ENCODE measurements around the gene OR6B1.

OR6B1 gene

GRCh38 chr7:144000020-144000419 is at the start of gene OR6B1:
Gene OR6B1 (plus strand): TSS chr7:144000320. CDS start chr7:144003997, 3,677 bp downstream.
- no peak for DNase-seq (ENCODE audit: low read depth)

- DNase-seq (ENCODE audit: low read depth) = no peak
Observed at GRCh38 chr7:143953421-143953820, 46.7 kb upstream of the OR6B1 start.

- no peak for DNase-seq (ENCODE audit: low read depth)
Observed at GRCh38 chr7:143954135-143954534, 46.0 kb upstream of the OR6B1 start.

GRCh38 chr7:143954544-143954943 is 45.6 kb upstream of the OR6B1 start, which contains the start of gene OR2F1:
Gene OR2F1 (plus strand): TSS chr7:143954844. CDS start chr7:143959971, 5,127 bp downstream.
- DNase-seq (ENCODE audit: low read depth) = no peak

GRCh38 chr7:143958781-143959180 is 41.3 kb upstream of the OR6B1 start:
- DNase-seq (ENCODE audit: low read depth) = no peak

- no peak for DNase-seq (ENCODE audit: low read depth)
Observed at GRCh38 chr7:143960813-143961610, 39.1 kb upstream of the OR6B1 start.

- no peak for DNase-seq (ENCODE audit: low read depth)
Observed at GRCh38 chr7:143965280-143965679, 34.8 kb upstream of the OR6B1 start.

GRCh38 chr7:143967398-143967797 is 32.7 kb upstream of the OR6B1 start:
- no peak for DNase-seq (ENCODE audit: low read depth)

- DNase-seq (ENCODE audit: low read depth) = no peak
Observed at GRCh38 chr7:143973870-143974416, 26.2 kb upstream of the OR6B1 start.

GRCh38 chr7:143974459-143974858 is 25.7 kb upstream of the OR6B1 start:
- DNase-seq (ENCODE audit: low read depth) = no peak

GRCh38 chr7:143975617-143976016 is 24.5 kb upstream of the OR6B1 start:
- DNase-seq (ENCODE audit: low read depth) = no peak

GRCh38 chr7:143978585-143978984 is 21.5 kb upstream of the OR6B1 start:
- no peak for DNase-seq (ENCODE audit: low read depth)

GRCh38 chr7:143979359-143979758 is 20.8 kb upstream of the OR6B1 start:
- DNase-seq (ENCODE audit: low read depth) = no peak

- no peak for DNase-seq (ENCODE audit: low read depth)
Observed at GRCh38 chr7:143979998-143980397, 20.1 kb upstream of the OR6B1 start.

GRCh38 chr7:143980746-143981510 is 19.2 kb upstream of the OR6B1 start:
- no peak for DNase-seq (ENCODE audit: low read depth)

GRCh38 chr7:143983960-143984359 is 16.2 kb upstream of the OR6B1 start:
- no peak for DNase-seq (ENCODE audit: low read depth)

- DNase-seq (ENCODE audit: low read depth) = no peak
Observed at GRCh38 chr7:143987513-143987912, 12.6 kb upstream of the OR6B1 start.

- no peak for DNase-seq (ENCODE audit: low read depth)
Observed at GRCh38 chr7:143988976-143989745, 11.0 kb upstream of the OR6B1 start.

GRCh38 chr7:143992670-143993069 is 7.5 kb upstream of the OR6B1 start:
- DNase-seq (ENCODE audit: low read depth) = no peak

GRCh38 chr7:143993924-143994323 is 6.2 kb upstream of the OR6B1 start:
- no peak for DNase-seq (ENCODE audit: low read depth)

GRCh38 chr7:144001543-144001942 is 1.4 kb downstream of the OR6B1 start:
- no peak for DNase-seq (ENCODE audit: low read depth)

- no peak for DNase-seq (ENCODE audit: low read depth)
Observed at GRCh38 chr7:144004703-144005102, 4.6 kb downstream of the OR6B1 start.

Data from activated T-cell treated with anti-CD3 and anti-CD28 coated beads for 1 hour (primary cell).